ENCODE measurements around the gene PHAF1.

DNA sequence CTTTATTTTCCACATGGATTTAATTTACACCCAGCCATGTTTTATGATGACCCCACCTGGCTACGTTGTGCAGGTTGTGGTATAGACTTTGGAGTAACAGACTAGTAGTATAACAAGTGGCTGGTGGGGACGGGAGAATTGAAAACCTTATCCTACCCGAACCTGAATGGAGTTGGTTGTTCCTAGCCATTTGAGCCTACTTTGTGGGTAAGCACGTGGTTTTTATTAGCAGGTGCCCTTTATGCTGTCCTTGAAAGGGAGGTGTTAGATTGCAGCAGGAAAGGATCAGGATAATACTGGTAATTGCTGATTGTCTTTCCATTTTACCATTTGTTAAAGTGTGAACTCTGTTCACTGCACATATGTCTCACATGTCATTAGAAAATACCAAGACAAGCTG lies 31.9 kb upstream of the PHAF1 start:
- TF ChIP-seq, protein P1, sequence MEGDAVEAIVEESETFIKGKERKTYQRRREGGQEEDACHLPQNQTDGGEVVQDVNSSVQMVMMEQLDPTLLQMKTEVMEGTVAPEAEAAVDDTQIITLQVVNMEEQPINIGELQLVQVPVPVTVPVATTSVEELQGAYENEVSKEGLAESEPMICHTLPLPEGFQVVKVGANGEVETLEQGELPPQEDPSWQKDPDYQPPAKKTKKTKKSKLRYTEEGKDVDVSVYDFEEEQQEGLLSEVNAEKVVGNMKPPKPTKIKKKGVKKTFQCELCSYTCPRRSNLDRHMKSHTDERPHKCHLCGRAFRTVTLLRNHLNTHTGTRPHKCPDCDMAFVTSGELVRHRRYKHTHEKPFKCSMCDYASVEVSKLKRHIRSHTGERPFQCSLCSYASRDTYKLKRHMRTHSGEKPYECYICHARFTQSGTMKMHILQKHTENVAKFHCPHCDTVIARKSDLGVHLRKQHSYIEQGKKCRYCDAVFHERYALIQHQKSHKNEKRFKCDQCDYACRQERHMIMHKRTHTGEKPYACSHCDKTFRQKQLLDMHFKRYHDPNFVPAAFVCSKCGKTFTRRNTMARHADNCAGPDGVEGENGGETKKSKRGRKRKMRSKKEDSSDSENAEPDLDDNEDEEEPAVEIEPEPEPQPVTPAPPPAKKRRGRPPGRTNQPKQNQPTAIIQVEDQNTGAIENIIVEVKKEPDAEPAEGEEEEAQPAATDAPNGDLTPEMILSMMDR (IDR thresholded peaks at IDR 0.05; ENCODE audit: insufficient read depth, low read length) = no peak
- TF ChIP-seq SPI1 (IDR thresholded peaks at IDR 0.05; ENCODE audit: borderline replicate concordance, low read depth) (no peak), POLR2AphosphoS5 (IDR thresholded peaks at IDR 0.05; ENCODE audit: low read depth) (no peak), REST (IDR thresholded peaks at IDR 0.05; ENCODE audit: insufficient replicate concordance, low read depth) (no peak)

All from HL-60 (cell line).